Nephron (organoid): Measurements from ENCODE around the gene TBX18.

ENCODE experiments used
- H3K27ac Mint-ChIP-seq, 3 experiments: 2 replicates each; pipeline ENCODE4 v1.8.0; 2020; ENCODE audit warnings: mixed read lengths in 3 of 3, mild to moderate bottlenecking in 2 of 3, moderate library complexity in 1 of 3
- H3K27me3 Mint-ChIP-seq: 2 replicates; pipeline ENCODE4 v1.8.0; 2021; ENCODE audit warnings: low read depth, mild to moderate bottlenecking, moderate library complexity, mixed read lengths
- H3K36me3 Mint-ChIP-seq: 2 replicates; pipeline ENCODE4 v1.8.0; 2020; ENCODE audit warnings: low read depth, mixed read lengths
- H3K4me1 Mint-ChIP-seq: 2 replicates; pipeline ENCODE4 v1.8.0; 2020; ENCODE audit warnings: mixed read lengths
- H3K4me3 Mint-ChIP-seq, 3 experiments: 2 replicates each; pipeline ENCODE4 v1.8.0; 2020; ENCODE audit warnings: mild to moderate bottlenecking in 3 of 3, mixed read lengths in 3 of 3, moderate library complexity in 2 of 3
- H3K9me3 Mint-ChIP-seq: 2 replicates; pipeline ENCODE4 v1.8.0; 2020; ENCODE audit warnings: mixed read lengths
- TF ChIP-seq, protein P1 (sequence below), 3 experiments: fragments of 200-600 bp; sonication (generic); IDR thresholded peaks; one replicate each; pipeline ENCODE4 v1.5.0; 2021; ENCODE audit warnings: antibody characterized with exemption in 3 of 3; ENCODE audit not compliant: unreplicated experiment in 3 of 3

Gene TBX18

GRCh38 chr6:84763886-84764331, 489 bp downstream of the TBX18 start:
- peaks cover 95% of the 10 kb centered on the region for H3K27me3 Mint-ChIP-seq
- no peaks in the 10 kb centered on the region for H3K9me3 Mint-ChIP-seq
- TF ChIP-seq, protein P1, sequence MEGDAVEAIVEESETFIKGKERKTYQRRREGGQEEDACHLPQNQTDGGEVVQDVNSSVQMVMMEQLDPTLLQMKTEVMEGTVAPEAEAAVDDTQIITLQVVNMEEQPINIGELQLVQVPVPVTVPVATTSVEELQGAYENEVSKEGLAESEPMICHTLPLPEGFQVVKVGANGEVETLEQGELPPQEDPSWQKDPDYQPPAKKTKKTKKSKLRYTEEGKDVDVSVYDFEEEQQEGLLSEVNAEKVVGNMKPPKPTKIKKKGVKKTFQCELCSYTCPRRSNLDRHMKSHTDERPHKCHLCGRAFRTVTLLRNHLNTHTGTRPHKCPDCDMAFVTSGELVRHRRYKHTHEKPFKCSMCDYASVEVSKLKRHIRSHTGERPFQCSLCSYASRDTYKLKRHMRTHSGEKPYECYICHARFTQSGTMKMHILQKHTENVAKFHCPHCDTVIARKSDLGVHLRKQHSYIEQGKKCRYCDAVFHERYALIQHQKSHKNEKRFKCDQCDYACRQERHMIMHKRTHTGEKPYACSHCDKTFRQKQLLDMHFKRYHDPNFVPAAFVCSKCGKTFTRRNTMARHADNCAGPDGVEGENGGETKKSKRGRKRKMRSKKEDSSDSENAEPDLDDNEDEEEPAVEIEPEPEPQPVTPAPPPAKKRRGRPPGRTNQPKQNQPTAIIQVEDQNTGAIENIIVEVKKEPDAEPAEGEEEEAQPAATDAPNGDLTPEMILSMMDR (IDR thresholded peaks at IDR 0.05; ENCODE audit: unreplicated experiment in 3 of 3) = peak in 1 of 3 experiments; percentile 5
- H3K4me1 Mint-ChIP-seq = peaks cover 32% of the 10 kb centered on the region
- peak overlapping the region; percentile 82 to 98 (median 95) for H3K27ac Mint-ChIP-seq
- peak overlapping the region; percentile 90 to 96 (median 95) for H3K4me3 Mint-ChIP-seq
- peaks cover 5% of the 10 kb centered on the region for H3K36me3 Mint-ChIP-seq

DNA sequence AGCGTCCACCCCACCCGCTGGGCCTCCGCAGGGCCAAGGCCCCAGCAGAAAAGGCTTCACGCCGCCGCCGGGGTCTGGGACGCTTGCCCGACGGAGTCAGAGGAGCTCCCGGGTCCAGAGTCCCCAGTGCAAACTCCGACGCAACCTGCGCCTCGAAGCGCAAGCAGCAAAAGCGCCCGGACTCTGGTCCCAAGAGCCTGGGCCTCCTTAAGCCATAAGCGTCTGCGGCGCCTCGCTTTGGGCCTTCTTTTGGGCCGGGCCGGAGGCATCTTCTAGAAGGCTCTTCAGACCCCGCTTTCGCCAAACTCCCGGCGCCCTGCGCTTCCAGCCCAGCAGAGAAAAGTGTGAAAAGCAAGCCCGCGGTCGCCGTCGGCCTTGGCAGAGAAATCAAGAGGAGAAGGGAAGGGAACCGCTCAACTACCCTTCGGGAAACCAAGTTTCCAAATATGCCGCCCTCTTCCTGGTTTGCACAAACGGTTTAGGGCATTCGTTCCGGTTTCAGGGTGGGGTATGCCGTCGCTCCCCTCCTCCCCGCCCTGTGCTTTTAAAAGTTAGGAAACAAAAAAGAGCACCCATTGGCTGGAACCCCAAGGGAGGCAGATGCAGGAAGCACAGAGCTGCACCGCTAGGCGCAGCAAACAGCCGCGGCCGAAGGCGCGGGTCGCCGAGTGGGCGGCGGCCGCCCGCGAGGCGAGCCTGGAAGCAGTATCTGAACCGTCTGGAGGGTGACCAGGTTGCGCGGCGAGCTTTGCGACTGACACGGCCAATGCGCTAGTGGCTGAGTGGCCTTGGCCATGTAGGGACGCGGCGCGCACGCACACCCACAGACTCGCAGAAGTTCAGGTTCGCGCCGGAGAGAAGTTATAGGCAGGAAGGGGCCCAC, 1.2 kb downstream of the TBX18 start:
- peaks cover 88% of the 10 kb centered on the region for H3K27me3 Mint-ChIP-seq
- peaks cover 5% of the 10 kb centered on the region for H3K36me3 Mint-ChIP-seq
- H3K9me3 Mint-ChIP-seq = no peaks in the 10 kb centered on the region
- H3K4me3 Mint-ChIP-seq = peak overlapping the region; percentile 90 to 96 (median 95)
- peaks cover 26% of the 10 kb centered on the region for H3K4me1 Mint-ChIP-seq
- peak overlapping the region; percentile 82 to 98 (median 95) for H3K27ac Mint-ChIP-seq
- TF ChIP-seq, protein P1 (IDR thresholded peaks at IDR 0.05; ENCODE audit: unreplicated experiment in 3 of 3) = peak in 1 of 3 experiments; percentile 3

DNA sequence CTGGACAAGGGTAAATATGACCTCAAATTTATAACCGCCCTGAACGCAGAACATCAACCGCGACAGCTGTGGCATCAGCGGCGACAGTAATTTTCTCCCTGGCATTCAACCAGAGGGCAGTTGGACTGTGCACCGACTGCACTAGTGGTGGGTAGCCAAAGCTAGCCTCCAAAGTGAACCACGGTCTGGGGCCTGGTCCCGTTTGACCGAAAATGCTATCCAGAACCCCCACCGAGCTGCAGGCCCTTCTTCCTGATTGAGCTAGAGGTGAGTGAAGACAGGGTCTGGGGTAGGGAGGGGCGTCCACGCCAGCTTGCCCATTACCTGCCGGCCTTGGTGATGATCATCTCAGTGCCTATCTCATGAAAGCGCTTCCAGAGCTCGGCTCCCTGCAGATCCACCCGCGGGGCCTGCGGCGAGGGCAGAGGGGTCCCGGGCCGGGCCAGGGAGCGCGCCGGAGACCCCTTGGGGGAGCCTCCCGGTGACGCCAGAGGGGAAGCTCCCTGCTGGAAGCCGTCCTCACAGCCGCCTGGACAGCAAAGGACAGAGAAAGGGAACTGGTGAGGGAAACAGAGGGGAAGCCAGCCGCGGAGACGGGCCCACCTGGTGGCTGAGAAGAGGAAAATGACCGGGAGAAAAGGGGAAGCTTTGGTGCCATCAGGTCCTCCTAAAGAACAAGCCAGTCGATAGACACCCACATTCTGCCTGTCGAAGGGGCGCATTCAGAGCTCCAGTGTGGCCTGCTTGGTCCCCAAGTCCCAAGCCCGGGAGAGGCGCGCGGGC, 2.0 kb downstream of the TBX18 start:
- Mint-ChIP-seq H3K27me3 (peaks cover 85% of the 10 kb centered on the region), H3K36me3 (peaks cover 8% of the 10 kb centered on the region), H3K4me1 (peaks cover 18% of the 10 kb centered on the region), H3K27ac (peak overlapping the region; percentile 82 to 98 (median 95)), H3K9me3 (no peaks in the 10 kb centered on the region), H3K4me3 (peak overlapping the region; percentile 90 to 96 (median 95))
- TF ChIP-seq, protein P1 (IDR thresholded peaks at IDR 0.05; ENCODE audit: unreplicated experiment in 3 of 3) = peak in 2 of 3 experiments; percentile 27 to 44

DNA sequence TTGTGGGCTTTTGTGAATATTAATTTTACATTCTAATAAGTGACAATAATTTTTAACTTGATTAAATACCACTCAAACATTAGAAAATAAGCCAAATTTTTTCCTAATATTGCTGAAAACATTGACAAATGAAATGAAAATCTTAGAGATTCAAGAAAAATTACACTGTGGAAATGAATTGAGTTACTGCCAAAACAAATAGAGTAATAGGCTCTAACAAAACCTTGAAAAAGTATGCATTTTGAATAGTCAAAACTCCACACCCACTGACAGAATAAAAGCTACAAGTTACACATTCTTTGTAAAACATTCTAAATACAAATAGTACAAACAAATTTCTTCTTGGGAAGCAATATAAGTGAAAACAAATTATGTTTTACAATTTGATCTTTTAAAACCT, 5.9 kb downstream of the TBX18 start:
- TF ChIP-seq, protein P1 (IDR thresholded peaks at IDR 0.05; ENCODE audit: unreplicated experiment in 3 of 3) = no peak

GRCh38 chr6:84756877-84757276, 7.5 kb downstream of the TBX18 start:
- H3K9me3 Mint-ChIP-seq = no peaks in the 10 kb centered on the region
- peaks cover 36% of the 10 kb centered on the region for H3K36me3 Mint-ChIP-seq
- peaks cover 30% of the 10 kb centered on the region for H3K27me3 Mint-ChIP-seq
- TF ChIP-seq, protein P1 (IDR thresholded peaks at IDR 0.05; ENCODE audit: unreplicated experiment in 3 of 3) = no peak
- H3K27ac Mint-ChIP-seq = no peak overlapping the region
- peaks cover 14% of the 10 kb centered on the region for H3K4me1 Mint-ChIP-seq
- peak overlapping the region in 1 of 3 experiments; percentile 27 for H3K4me3 Mint-ChIP-seq

More for the DNA sequence above, 5.9 kb downstream of the TBX18 start:
- H3K4me3 Mint-ChIP-seq = no peak overlapping the region
- peaks cover 17% of the 10 kb centered on the region for H3K4me1 Mint-ChIP-seq
- no peak overlapping the region for H3K27ac Mint-ChIP-seq
- H3K9me3 Mint-ChIP-seq = no peaks in the 10 kb centered on the region
- H3K36me3 Mint-ChIP-seq = peaks cover 31% of the 10 kb centered on the region
- peaks cover 46% of the 10 kb centered on the region for H3K27me3 Mint-ChIP-seq
